HG02852 (cell line): Measurements from ENCODE around the gene CHMP3.
"Not testable (repeated sequence)": the region's sequence is repeated elsewhere in the genome, so short reads cannot be mapped to it uniquely, and the experiment has no call there.

ENCODE experiments used
- ATAC-seq: cut with Tn5 transposase; IDR thresholded peaks from one replicate; pipeline ENCODE4 v1.9.1; 2021; ENCODE audit warnings: mild to moderate bottlenecking, moderate library complexity; ENCODE audit not compliant: unreplicated experiment

CHMP3 gene

GRCh38 chr2:86549963-86550725 is 13.1 kb downstream of the CHMP3 start:
- ATAC-seq: not testable (repeated sequence)

GRCh38 chr2:86549440-86549839 is 13.8 kb downstream of the CHMP3 start:
- not testable (repeated sequence) for ATAC-seq

GRCh38 chr2:86548913-86549396 is 14.3 kb downstream of the CHMP3 start:
- not testable (repeated sequence) for ATAC-seq

- ATAC-seq: not testable (repeated sequence)
Observed at GRCh38 chr2:86548165-86548912, 14.9 kb downstream of the CHMP3 start.

- ATAC-seq: not testable (repeated sequence)
Observed at GRCh38 chr2:86545296-86545924, 17.8 kb downstream of the CHMP3 start.

GRCh38 chr2:86544278-86545099 is 18.8 kb downstream of the CHMP3 start:
- ATAC-seq: not testable (repeated sequence)

- no peak for ATAC-seq
Observed at GRCh38 chr2:86543793-86544192, 19.4 kb downstream of the CHMP3 start.

- ATAC-seq: no peak
Observed at GRCh38 chr2:86543335-86543734, 19.9 kb downstream of the CHMP3 start.

GRCh38 chr2:86542814-86543213 is 20.4 kb downstream of the CHMP3 start:
- ATAC-seq: no peak

- ATAC-seq: no peak
Observed at GRCh38 chr2:86541334-86541733, 21.9 kb downstream of the CHMP3 start.

- no peak for ATAC-seq
Observed at GRCh38 chr2:86533589-86533988, 29.7 kb downstream of the CHMP3 start.

GRCh38 chr2:86525421-86526340 is 37.6 kb downstream of the CHMP3 start:
- no peak for ATAC-seq

GRCh38 chr2:86523491-86523890 is 39.8 kb downstream of the CHMP3 start:
- no peak for ATAC-seq

GRCh38 chr2:86522711-86523110 is 40.5 kb downstream of the CHMP3 start:
- no peak for ATAC-seq

- no peak for ATAC-seq
Observed at GRCh38 chr2:86521922-86522321, 41.3 kb downstream of the CHMP3 start.

GRCh38 chr2:86520153-86520552 is 43.1 kb downstream of the CHMP3 start:
- no peak for ATAC-seq

- no peak for ATAC-seq
Observed at GRCh38 chr2:86519349-86519748, 43.9 kb downstream of the CHMP3 start.

- no peak for ATAC-seq
Observed at GRCh38 chr2:86518481-86518880, 44.8 kb downstream of the CHMP3 start.

GRCh38 chr2:86513948-86514660 is 49.1 kb downstream of the CHMP3 start:
- no peak for ATAC-seq
